GM12875 (cell line): ENCODE measurements around the gene CHD6.

Source experiments
- H3K4me3 ChIP-seq: one replicate; pipeline ENCODE4 v1.5.1; 2011; ENCODE audit warnings: low read depth, low read length, control low read depth
- CTCF ChIP-seq: IDR thresholded peaks from 2 replicates; pipeline ENCODE4 v1.5.1; 2011; ENCODE audit warnings: low read depth, mild to moderate bottlenecking, control low read depth, inconsistent platforms, low read length, moderate library complexity, borderline replicate concordance; ENCODE audit not compliant: insufficient read depth

The CHD6 gene

GRCh38 chr20:41390889-41391288 is 227.3 kb downstream of the CHD6 start:
- H3K4me3 ChIP-seq: no peak overlapping the region
- no peak for TF ChIP-seq CTCF

GRCh38 chr20:41387444-41387851 is 230.7 kb downstream of the CHD6 start:
- TF ChIP-seq CTCF: no peak

GRCh38 chr20:41386502-41387427 is 231.4 kb downstream of the CHD6 start:
- no peak overlapping the region for H3K4me3 ChIP-seq
- no peak for TF ChIP-seq CTCF

More at GRCh38 chr20:41387444-41387851, 230.7 kb downstream of the CHD6 start:
- H3K4me3 ChIP-seq: no peak overlapping the region

- no peak overlapping the region for H3K4me3 ChIP-seq
- no peak for TF ChIP-seq CTCF
Measured at GRCh38 chr20:41382791-41383305, 235.3 kb downstream of the CHD6 start.

- no peak overlapping the region for H3K4me3 ChIP-seq
- TF ChIP-seq CTCF: no peak
Measured at GRCh38 chr20:41380551-41381193, 237.5 kb downstream of the CHD6 start.

GRCh38 chr20:41379551-41379950 is 238.6 kb downstream of the CHD6 start:
- H3K4me3 ChIP-seq: no peak overlapping the region
- no peak for TF ChIP-seq CTCF
